HepG2 (cell line): Measurements from ENCODE around the gene DCDC2C. TPM values are rescaled to one million over a fixed set of nuclear protein-coding genes. Genes with fewer than 3 reads are reported as not detected.
A peak's percentile ranks its signal among the peaks of the same experiment; 100 is the strongest.

Source experiments
- ATAC-seq: fragments of 200-7000 bp; cut with Tn5 transposase; 3 replicates; pipeline ENCODE4 v1.9.1; 2020; ENCODE audit warnings: mild to moderate bottlenecking, moderate library complexity
- BruUV-seq: library from RNA; stranded (reverse); fragments of 400-500 nt; replicated peaks from 2 replicates; lab custom pipeline; 2021; lab: Mats Ljungman, UMichigan
- CTCF ChIA-PET: fragments of 300-600 bp; formaldehyde crosslinking; extraction: SDS; loops from one replicate; lab custom pipeline; 2021; ENCODE audit warnings: low total read pairs, inconsistent platforms, low intra/inter-chr PET ratio; lab: Yijun Ruan, JAX
- POLR2A ChIA-PET: fragments of 350-600 bp; sonication (Branson Sonifier 250); formaldehyde crosslinking; loops from one replicate; lab custom pipeline; 2020; ENCODE audit warnings: antibody characterized with exemption, inconsistent platforms; lab: Yijun Ruan, JAX
- DNase-seq: peaks from one replicate; pipeline ENCODE4 v3.0.0-alpha.2; 2015; ENCODE audit warnings: low spot score
- FAIRE-seq: peaks from 3 replicates; lab custom pipeline; 2011; peaks lifted over from hg19 to GRCh38; lab: Jason Lieb, UNC
- H2AFZ ChIP-seq: one replicate; pipeline ENCODE4 v1.6.1; 2011; ENCODE audit warnings: low read length, inconsistent platforms
- H3K27ac ChIP-seq: fragments of 300-600 bp; 3 replicates; pipeline ENCODE4 v1.8.0; 2011; ENCODE audit warnings: mixed run types, mild to moderate bottlenecking, mixed read lengths, low read length, inconsistent platforms; ENCODE audit not compliant: insufficient read depth; ENCODE audit errors: extremely low read length
- H3K27me3 ChIP-seq, 2 experiments: fragments of 200-600 bp in 1 of 2; 2 replicates in 1 of 2; 3 replicates in 1 of 2; pipeline versions ENCODE4 v1.6.0 to v1.8.0; 2011; ENCODE audit warnings: low read length in 2 of 2, mild to moderate bottlenecking in 2 of 2, moderate library complexity in 2 of 2, inconsistent platforms in 1 of 2; ENCODE audit not compliant: insufficient read depth in 2 of 2, control insufficient read depth in 1 of 2
- H3K36me3 ChIP-seq, 2 experiments: fragments of 200-600 bp in 1 of 2; replicated peaks in 1 of 2; 2 replicates in 1 of 2; 3 replicates in 1 of 2; pipeline versions ENCODE4 v1.5.1 to v1.8.0; 2011; ENCODE audit warnings: low read length in 2 of 2, inconsistent platforms in 1 of 2; ENCODE audit not compliant: insufficient read depth in 2 of 2, control insufficient read depth in 1 of 2
- H3K4me1 ChIP-seq: 2 replicates; pipeline ENCODE4 v1.5.1; 2012; ENCODE audit warnings: low read length, inconsistent platforms; ENCODE audit not compliant: insufficient read depth
- H3K4me2 ChIP-seq: 2 replicates; pipeline ENCODE4 v1.6.0; 2011; ENCODE audit warnings: low read depth, low read length, inconsistent platforms
- H3K4me3 ChIP-seq, 3 experiments: fragments of 200-600 bp in 1 of 3; sonication (generic), shearing (Covaris generic) in 1 of 3; replicated peaks in 1 of 3; 2 replicates each; pipeline ENCODE4 v1.5.1; 2011 to 2016; ENCODE audit warnings: low read length in 3 of 3, inconsistent platforms in 2 of 3, low read depth in 2 of 3, mild to moderate bottlenecking in 2 of 3, control low read depth in 1 of 3, mixed read lengths in 1 of 3; ENCODE audit not compliant: insufficient read depth in 1 of 3
- H3K79me2 ChIP-seq: one replicate; pipeline ENCODE4 v1.6.1; 2011; ENCODE audit warnings: low read length, inconsistent platforms; ENCODE audit not compliant: insufficient read depth
- H3K9ac ChIP-seq: 2 replicates; pipeline ENCODE4 v1.6.0; 2011; ENCODE audit warnings: mild to moderate bottlenecking, low read depth, low read length, inconsistent platforms; ENCODE audit not compliant: insufficient read depth
- H3K9me3 ChIP-seq: 2 replicates; pipeline ENCODE4 v1.5.1; 2012; ENCODE audit warnings: mild to moderate bottlenecking, low read length
- H4K20me1 ChIP-seq: 2 replicates; pipeline ENCODE4 v1.6.0; 2011; ENCODE audit warnings: inconsistent platforms, mild to moderate bottlenecking, low read length, moderate library complexity; ENCODE audit not compliant: insufficient read depth
- ATF7 ChIP-seq, 2 experiments: fragments of 450-650 bp in 1 of 2; sonication (generic) in 1 of 2; formaldehyde crosslinking in 1 of 2; IDR thresholded peaks; 2 replicates each; pipeline versions ENCODE4 v1.4.0 to v1.6.1; 2016 to 2020; ENCODE audit warnings: antibody characterized with exemption in 1 of 2, mild to moderate bottlenecking in 1 of 2, missing genetic modification reagents in 1 of 2
- GLMP ChIP-seq: sonication (generic); formaldehyde crosslinking; IDR thresholded peaks from 2 replicates; pipeline ENCODE4 v1.9.0; 2021; ENCODE audit warnings: missing genetic modification reagents, mild to moderate bottlenecking, borderline replicate concordance
- JARID2 ChIP-seq: sonication (generic); formaldehyde crosslinking; IDR thresholded peaks from 2 replicates; pipeline ENCODE4 v1.8.1; 2023; ENCODE audit warnings: missing genetic modification reagents, inconsistent platforms; ENCODE audit not compliant: insufficient replicate concordance
- RBAK ChIP-seq: sonication (generic); formaldehyde crosslinking; IDR thresholded peaks from 2 replicates; pipeline ENCODE4 v1.5.1; 2020; ENCODE audit warnings: mild to moderate bottlenecking, missing genetic modification reagents
- RFX3 ChIP-seq: IDR thresholded peaks from 2 replicates; pipeline ENCODE4 v1.6.1; 2016; ENCODE audit warnings: missing biosample characterization, missing genetic modification reagents
- ZBTB20 ChIP-seq: sonication (generic); formaldehyde crosslinking; IDR thresholded peaks from 2 replicates; pipeline ENCODE4 v1.8.1; 2023; ENCODE audit warnings: missing genetic modification reagents, low read depth, mild to moderate bottlenecking, borderline replicate concordance
- ZNF234 ChIP-seq: sonication (generic); formaldehyde crosslinking; conservative IDR thresholded peaks from 2 replicates; pipeline ENCODE4 v1.5.1; 2020; ENCODE audit warnings: mild to moderate bottlenecking, missing genetic modification reagents
- ZNF615 ChIP-seq: sonication (generic); formaldehyde crosslinking; IDR thresholded peaks from 2 replicates; pipeline ENCODE4 v1.5.0; 2020; ENCODE audit warnings: mild to moderate bottlenecking, missing genetic modification reagents, borderline replicate concordance
- WGBS: methylation state at CpG from one replicate; pipeline ENCODE4 v1.1.6; 2017; ENCODE audit warnings: low lambda C conversion rate; 5-methylcytosine and 5-hydroxymethylcytosine counted together
- in situ Hi-C: cut with HindIII; loops from 2 replicates; pipeline ENCODE4 v1.10.0; 2017; ENCODE audit warnings: low pct_unique_long_range_greater_than_20kb; ENCODE audit not compliant: extremely low pct_ligation_motif_present
- intact Hi-C: fragments of 100-400 bp; cut with micrococcal nuclease; formaldehyde crosslinking; loops from one replicate; pipeline ENCODE4 v1.10.0; 2022; ENCODE audit not compliant: unreplicated experiment
- polyA plus RNA-seq, 8 experiments: library from polyadenylated mRNA; depleted of rRNA in 3 of 8; stranded (reverse) in 7 of 8; unstranded in 1 of 8; fragments of >200 nt; fragmentation: Illumina TruSeq in 4 of 8; extraction: Trizol in 4 of 8; gene quantifications; 2 replicates each; pipeline versions ENCODE4 v1.2.1 to v1.2.3, GENCODE V29; 2011 to 2016; ENCODE audit warnings: low read depth in 4 of 8, missing spikeins in 1 of 8, mixed read lengths in 1 of 8; ENCODE audit not compliant: insufficient read depth in 1 of 8
- total RNA-seq, 5 experiments: library from RNA; depleted of rRNA; stranded (reverse); fragments of >200 nt; fragmentation: Illumina TruSeq; extraction: Trizol; gene quantifications; 2 replicates each; pipeline ENCODE4 v1.2.3, GENCODE V29; 2016; ENCODE audit warnings: low read depth in 1 of 5
- TF ChIP-seq, protein P1 (sequence below): sonication (generic); formaldehyde crosslinking; IDR thresholded peaks from 2 replicates; pipeline ENCODE4 v1.8.0; 2022; ENCODE audit warnings: missing genetic modification reagents, mild to moderate bottlenecking, moderate library complexity, borderline replicate concordance

DCDC2C gene
- total and polyA plus RNA-seq, 2 of the 13 experiments (the other 11 are each of a cell fraction or from before 2014, with no cell fraction given), result not detected

GRCh38 chr2:3679180-3679579 is 24.2 kb upstream of the DCDC2C start:
- Histone ChIP-seq H2AFZ (no peak overlapping the region), H3K36me3 (no peaks in the 10 kb centered on the region), H3K9me3 (no peaks in the 10 kb centered on the region), H4K20me1 (no peaks in the 10 kb centered on the region), H3K27ac (no peak overlapping the region), H3K4me1 (peaks cover 13% of the 10 kb centered on the region), H3K4me3 (no peak overlapping the region), H3K27me3 (peaks cover 3 to 28% of the 10 kb centered on the region in 2 experiments; a peak in 3 of 5 replicates), H3K9ac (no peak overlapping the region), H3K79me2 (no peaks in the 10 kb centered on the region), H3K4me2 (no peak overlapping the region)
- DNase-seq, result no peak
- 67% methylated on average over 2 of the region's 2 CpGs for WGBS
- peak; percentile 62 for ATAC-seq
- BruUV-seq, result no TSS peak
- ChIA-PET CTCF (no interaction called here), POLR2A (interaction anchor here (1.0 kb wide), 1 partner anchor 27 kb away, joined by 3 read pairs; no protein-coding TSS in a partner anchor)
- in situ Hi-C loops, result no loop called here
- no peak for FAIRE-seq
- TF ChIP-seq ZNF615 (CRISPR knock-in tag) (no peak), ZNF234 (no peak), ZBTB20 (CRISPR knock-in tag) (no peak), JARID2 (no peak), RFX3 (CRISPR knock-in tag) (no peak), GLMP (CRISPR knock-in tag) (no peak), RBAK (no peak), ATF7 (IDR thresholded peaks at IDR 0.05) (no peak), ATF7 (CRISPR knock-in tag; IDR thresholded peaks at IDR 0.05) (no peak)
- TF ChIP-seq, protein P1, sequence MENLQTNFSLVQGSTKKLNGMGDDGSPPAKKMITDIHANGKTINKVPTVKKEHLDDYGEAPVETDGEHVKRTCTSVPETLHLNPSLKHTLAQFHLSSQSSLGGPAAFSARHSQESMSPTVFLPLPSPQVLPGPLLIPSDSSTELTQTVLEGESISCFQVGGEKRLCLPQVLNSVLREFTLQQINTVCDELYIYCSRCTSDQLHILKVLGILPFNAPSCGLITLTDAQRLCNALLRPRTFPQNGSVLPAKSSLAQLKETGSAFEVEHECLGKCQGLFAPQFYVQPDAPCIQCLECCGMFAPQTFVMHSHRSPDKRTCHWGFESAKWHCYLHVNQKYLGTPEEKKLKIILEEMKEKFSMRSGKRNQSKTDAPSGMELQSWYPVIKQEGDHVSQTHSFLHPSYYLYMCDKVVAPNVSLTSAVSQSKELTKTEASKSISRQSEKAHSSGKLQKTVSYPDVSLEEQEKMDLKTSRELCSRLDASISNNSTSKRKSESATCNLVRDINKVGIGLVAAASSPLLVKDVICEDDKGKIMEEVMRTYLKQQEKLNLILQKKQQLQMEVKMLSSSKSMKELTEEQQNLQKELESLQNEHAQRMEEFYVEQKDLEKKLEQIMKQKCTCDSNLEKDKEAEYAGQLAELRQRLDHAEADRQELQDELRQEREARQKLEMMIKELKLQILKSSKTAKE (CRISPR knock-in tag), result no peak
- intact Hi-C loops, result no loop called here
